GM12878 (cell line): ENCODE data around the gene FLT3LG. TPM values are rescaled to one million over a fixed set of nuclear protein-coding genes. Genes with fewer than 3 reads are reported as not detected.

Source experiments
- CHD2 ChIP-seq: IDR thresholded peaks from 2 replicates; pipeline ENCODE4 v1.6.1; 2011; ENCODE audit warnings: low read depth, low read length, improper control_type of control experiment, borderline replicate concordance
- CREM ChIP-seq: IDR thresholded peaks from 2 replicates; pipeline ENCODE4 v1.6.1; 2014; ENCODE audit warnings: antibody characterized with exemption, low read depth
- EP300 ChIP-seq, 2 experiments: fragments of 150-350 bp in 1 of 2; IDR thresholded peaks; 2 replicates each; pipeline ENCODE4 v1.6.1; 2011 to 2012; ENCODE audit warnings: low read depth in 2 of 2, low read length in 2 of 2, borderline replicate concordance in 1 of 2, improper control_type of control experiment in 1 of 2, inconsistent platforms in 1 of 2; ENCODE audit not compliant: control insufficient read depth in 1 of 2
- FOS ChIP-seq: IDR thresholded peaks from 3 replicates; pipeline ENCODE4 v1.6.1; 2011; ENCODE audit warnings: borderline replicate concordance; ENCODE audit not compliant: insufficient read length; ENCODE audit errors: extremely low read depth
- FOXM1 ChIP-seq: IDR thresholded peaks from 2 replicates; pipeline ENCODE4 v1.6.1; 2012; ENCODE audit warnings: low read depth, mild to moderate bottlenecking, inconsistent platforms, low read length, moderate library complexity
- HDGF ChIP-seq: fragments of 450-650 bp; IDR thresholded peaks from 2 replicates; pipeline ENCODE4 v1.6.1; 2016; ENCODE audit warnings: antibody characterized with exemption
- IKZF2 ChIP-seq, 2 experiments: fragments of 450-650 bp; IDR thresholded peaks; 2 replicates each; pipeline ENCODE4 v1.6.1; 2017; ENCODE audit warnings: mild to moderate bottlenecking in 2 of 2, moderate library complexity in 2 of 2
- KDM1A ChIP-seq: fragments of 200-600 bp; sonication (generic); IDR thresholded peaks from 2 replicates; pipeline ENCODE4 v1.6.1; 2016; ENCODE audit warnings: borderline replicate concordance
- MTA3 ChIP-seq: IDR thresholded peaks from 2 replicates; pipeline ENCODE4 v1.6.1; 2012; ENCODE audit warnings: low read length, inconsistent platforms, borderline replicate concordance
- NFYA ChIP-seq: IDR thresholded peaks from 2 replicates; pipeline ENCODE4 v1.6.1; 2011; ENCODE audit warnings: low read depth, mild to moderate bottlenecking, low read length, improper control_type of control experiment, borderline replicate concordance
- PML ChIP-seq: IDR thresholded peaks from 2 replicates; pipeline ENCODE4 v1.6.1; 2012; ENCODE audit warnings: low read length, inconsistent platforms
- POLR2AphosphoS2 ChIP-seq: IDR thresholded peaks from 2 replicates; pipeline ENCODE4 v1.6.1; 2011; ENCODE audit warnings: low read depth, mild to moderate bottlenecking, low read length, improper control_type of control experiment, moderate library complexity
- SMAD5 ChIP-seq: IDR thresholded peaks from 2 replicates; pipeline ENCODE4 v1.6.1; 2016; ENCODE audit warnings: antibody characterized with exemption, low read depth
- ZZZ3 ChIP-seq: IDR thresholded peaks from 2 replicates; pipeline ENCODE4 v1.6.1; 2011; ENCODE audit warnings: low read depth; ENCODE audit not compliant: control insufficient read depth, insufficient read length
- polyA plus RNA-seq, 11 experiments: library from polyadenylated mRNA; depleted of rRNA in 4 of 11; unstranded in 6 of 11; stranded (reverse) in 5 of 11; fragments of >200 nt; fragmentation: Nextera tagmentation in 4 of 11; fragmentation: Illumina TruSeq in 1 of 11; extraction: Ambion mirVana in 4 of 11; extraction: Trizol in 1 of 11; gene quantifications; 1 replicate in 1 of 11; 2 replicates in 10 of 11; pipeline versions ENCODE4 v1.2.1 to v1.2.3, GENCODE V29; 2011 to 2016; ENCODE audit warnings: inconsistent platforms in 2 of 11, missing spikeins in 2 of 11, low read depth in 1 of 11
- total RNA-seq, 4 experiments: library from RNA; depleted of rRNA in 3 of 4; stranded (reverse); fragments of >200 nt in 3 of 4; fragmentation: Illumina TruSeq in 1 of 4; extraction: Trizol in 1 of 4; gene quantifications; 2 replicates each; pipeline versions ENCODE4 v1.2.1 to v1.2.3, GENCODE V29; 2013 to 2021
- TF ChIP-seq, protein P1 (sequence below): fragments of 450-650 bp; IDR thresholded peaks from 2 replicates; pipeline ENCODE4 v1.6.1; 2016; ENCODE audit warnings: mild to moderate bottlenecking, moderate library complexity, borderline replicate concordance
- TF ChIP-seq, protein P2 (sequence below): IDR thresholded peaks from 2 replicates; pipeline ENCODE4 v1.6.1; 2011; ENCODE audit warnings: borderline replicate concordance, low read depth, mild to moderate bottlenecking, moderate library complexity, mixed read lengths, low read length; ENCODE audit not compliant: insufficient read depth; ENCODE audit errors: extremely low read length
- TF ChIP-seq, protein P3 (sequence below): fragments of 450-650 bp; IDR thresholded peaks from 2 replicates; pipeline ENCODE4 v1.6.1; 2016; ENCODE audit warnings: mild to moderate bottlenecking
- TF ChIP-seq, protein P4 (sequence below): fragments of 450-650 bp; IDR thresholded peaks from 2 replicates; pipeline ENCODE4 v1.6.1; 2017; ENCODE audit warnings: borderline replicate concordance
- TF ChIP-seq, protein P5 (sequence below): IDR thresholded peaks from 2 replicates; pipeline ENCODE4 v1.6.1; 2012; ENCODE audit warnings: low read depth, low read length, improper control_type of control experiment

FLT3LG gene
- total and polyA plus RNA-seq, 10 of the 15 experiments (the other 5 are each of a cell fraction or from before 2014, with no cell fraction given): 0.68 to 13.1 (median 4.3) TPM

DNA sequence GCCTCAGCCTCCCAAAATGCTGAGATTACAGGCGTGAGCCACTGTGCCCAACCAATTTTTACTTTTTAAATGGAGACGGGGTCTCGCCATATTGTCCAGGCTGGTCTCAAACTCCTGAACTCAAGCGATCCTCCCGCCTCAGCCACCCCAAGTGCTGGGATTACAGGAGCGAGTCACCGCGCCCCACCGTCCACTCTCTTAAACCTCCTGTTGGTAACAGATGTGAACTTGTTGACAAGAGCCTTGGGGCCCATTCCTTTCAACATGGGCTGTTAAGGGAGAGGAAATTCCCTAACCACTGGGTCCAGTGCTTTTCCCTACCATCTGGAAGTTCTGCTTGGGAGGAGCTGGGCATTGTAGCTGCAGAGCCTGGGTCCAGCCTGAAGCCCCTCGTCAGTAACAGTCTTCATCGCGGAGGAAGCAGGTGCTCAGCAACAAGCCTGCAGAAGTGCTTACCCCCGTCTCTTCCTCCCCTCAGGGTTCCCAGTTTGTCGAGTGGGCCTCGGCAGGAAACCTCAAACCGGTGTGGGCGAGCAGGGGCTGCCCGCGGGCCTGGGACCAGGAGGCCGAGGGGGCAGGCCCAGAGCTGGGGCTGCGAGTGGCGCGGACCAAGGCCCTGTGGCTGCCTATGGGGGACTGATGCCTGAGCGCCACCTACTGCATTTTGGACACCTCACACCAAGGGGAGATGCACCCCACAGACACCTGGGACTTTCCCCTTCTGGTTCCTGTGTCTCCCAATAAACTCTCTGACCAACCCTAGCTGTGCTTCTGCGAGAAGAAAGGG is 4.0 kb upstream of the FLT3LG start (continued):
- TF ChIP-seq, protein P1, sequence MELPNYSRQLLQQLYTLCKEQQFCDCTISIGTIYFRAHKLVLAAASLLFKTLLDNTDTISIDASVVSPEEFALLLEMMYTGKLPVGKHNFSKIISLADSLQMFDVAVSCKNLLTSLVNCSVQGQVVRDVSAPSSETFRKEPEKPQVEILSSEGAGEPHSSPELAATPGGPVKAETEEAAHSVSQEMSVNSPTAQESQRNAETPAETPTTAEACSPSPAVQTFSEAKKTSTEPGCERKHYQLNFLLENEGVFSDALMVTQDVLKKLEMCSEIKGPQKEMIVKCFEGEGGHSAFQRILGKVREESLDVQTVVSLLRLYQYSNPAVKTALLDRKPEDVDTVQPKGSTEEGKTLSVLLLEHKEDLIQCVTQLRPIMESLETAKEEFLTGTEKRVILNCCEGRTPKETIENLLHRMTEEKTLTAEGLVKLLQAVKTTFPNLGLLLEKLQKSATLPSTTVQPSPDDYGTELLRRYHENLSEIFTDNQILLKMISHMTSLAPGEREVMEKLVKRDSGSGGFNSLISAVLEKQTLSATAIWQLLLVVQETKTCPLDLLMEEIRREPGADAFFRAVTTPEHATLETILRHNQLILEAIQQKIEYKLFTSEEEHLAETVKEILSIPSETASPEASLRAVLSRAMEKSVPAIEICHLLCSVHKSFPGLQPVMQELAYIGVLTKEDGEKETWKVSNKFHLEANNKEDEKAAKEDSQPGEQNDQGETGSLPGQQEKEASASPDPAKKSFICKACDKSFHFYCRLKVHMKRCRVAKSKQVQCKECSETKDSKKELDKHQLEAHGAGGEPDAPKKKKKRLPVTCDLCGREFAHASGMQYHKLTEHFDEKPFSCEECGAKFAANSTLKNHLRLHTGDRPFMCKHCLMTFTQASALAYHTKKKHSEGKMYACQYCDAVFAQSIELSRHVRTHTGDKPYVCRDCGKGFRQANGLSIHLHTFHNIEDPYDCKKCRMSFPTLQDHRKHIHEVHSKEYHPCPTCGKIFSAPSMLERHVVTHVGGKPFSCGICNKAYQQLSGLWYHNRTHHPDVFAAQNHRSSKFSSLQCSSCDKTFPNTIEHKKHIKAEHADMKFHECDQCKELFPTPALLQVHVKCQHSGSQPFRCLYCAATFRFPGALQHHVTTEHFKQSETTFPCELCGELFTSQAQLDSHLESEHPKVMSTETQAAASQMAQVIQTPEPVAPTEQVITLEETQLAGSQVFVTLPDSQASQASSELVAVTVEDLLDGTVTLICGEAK: no peak
- TF ChIP-seq PML (no peak), CREM (peak; percentile 68; the same call in 1 of the 2 replicates), CHD2 (peak; percentile 47; the same call in 1 of the 2 replicates), FOS (no peak), ZZZ3 (no peak), FOXM1 (peak; percentile 82), KDM1A (no peak), HDGF (0 out of 2 replicates have a peak, but pooled peaks have one; percentile 49), POLR2AphosphoS2 (no peak), MTA3 (0 out of 2 replicates have a peak, but pooled peaks have one; percentile 72), EP300 (IDR thresholded peaks at IDR 0.05; ENCODE audit: borderline replicate concordance in 1 of 2, control insufficient read depth in 1 of 2, low read depth in 2 of 2, low read length in 2 of 2) (peak; percentile 53 to 65; a peak in 3 of 4 replicates), IKZF2 (IDR thresholded peaks at IDR 0.05) (peak; percentile 81 to 84), NFYA (no peak), SMAD5 (no peak)
- TF ChIP-seq, protein P2, sequence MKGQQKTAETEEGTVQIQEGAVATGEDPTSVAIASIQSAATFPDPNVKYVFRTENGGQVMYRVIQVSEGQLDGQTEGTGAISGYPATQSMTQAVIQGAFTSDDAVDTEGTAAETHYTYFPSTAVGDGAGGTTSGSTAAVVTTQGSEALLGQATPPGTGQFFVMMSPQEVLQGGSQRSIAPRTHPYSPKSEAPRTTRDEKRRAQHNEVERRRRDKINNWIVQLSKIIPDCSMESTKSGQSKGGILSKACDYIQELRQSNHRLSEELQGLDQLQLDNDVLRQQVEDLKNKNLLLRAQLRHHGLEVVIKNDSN: no peak
- TF ChIP-seq, protein P3, sequence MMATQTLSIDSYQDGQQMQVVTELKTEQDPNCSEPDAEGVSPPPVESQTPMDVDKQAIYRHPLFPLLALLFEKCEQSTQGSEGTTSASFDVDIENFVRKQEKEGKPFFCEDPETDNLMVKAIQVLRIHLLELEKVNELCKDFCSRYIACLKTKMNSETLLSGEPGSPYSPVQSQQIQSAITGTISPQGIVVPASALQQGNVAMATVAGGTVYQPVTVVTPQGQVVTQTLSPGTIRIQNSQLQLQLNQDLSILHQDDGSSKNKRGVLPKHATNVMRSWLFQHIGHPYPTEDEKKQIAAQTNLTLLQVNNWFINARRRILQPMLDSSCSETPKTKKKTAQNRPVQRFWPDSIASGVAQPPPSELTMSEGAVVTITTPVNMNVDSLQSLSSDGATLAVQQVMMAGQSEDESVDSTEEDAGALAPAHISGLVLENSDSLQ: peak; percentile 13; the same call in 1 of the 2 replicates
- TF ChIP-seq, protein P4, sequence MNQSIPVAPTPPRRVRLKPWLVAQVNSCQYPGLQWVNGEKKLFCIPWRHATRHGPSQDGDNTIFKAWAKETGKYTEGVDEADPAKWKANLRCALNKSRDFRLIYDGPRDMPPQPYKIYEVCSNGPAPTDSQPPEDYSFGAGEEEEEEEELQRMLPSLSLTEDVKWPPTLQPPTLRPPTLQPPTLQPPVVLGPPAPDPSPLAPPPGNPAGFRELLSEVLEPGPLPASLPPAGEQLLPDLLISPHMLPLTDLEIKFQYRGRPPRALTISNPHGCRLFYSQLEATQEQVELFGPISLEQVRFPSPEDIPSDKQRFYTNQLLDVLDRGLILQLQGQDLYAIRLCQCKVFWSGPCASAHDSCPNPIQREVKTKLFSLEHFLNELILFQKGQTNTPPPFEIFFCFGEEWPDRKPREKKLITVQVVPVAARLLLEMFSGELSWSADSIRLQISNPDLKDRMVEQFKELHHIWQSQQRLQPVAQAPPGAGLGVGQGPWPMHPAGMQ: no peak
- TF ChIP-seq, protein P5, sequence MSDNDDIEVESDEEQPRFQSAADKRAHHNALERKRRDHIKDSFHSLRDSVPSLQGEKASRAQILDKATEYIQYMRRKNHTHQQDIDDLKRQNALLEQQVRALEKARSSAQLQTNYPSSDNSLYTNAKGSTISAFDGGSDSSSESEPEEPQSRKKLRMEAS: peak; percentile 19; the same call in 1 of the 2 replicates
